Measurements from ENCODE around the gene NAPSA.
"Not testable (repeated sequence)": the region's sequence is repeated elsewhere in the genome, so short reads cannot be mapped to it uniquely, and the experiment has no call there.

Gene NAPSA

GRCh38 chr19:50358483-50359327, 6.7 kb downstream of the NAPSA start:
- peak; percentile 18 for DNase-seq

- peak; percentile 36 for DNase-seq
Measured at GRCh38 chr19:50357178-50358100, 8.0 kb downstream of the NAPSA start.

- DNase-seq, result no peak
Measured at GRCh38 chr19:50356691-50357177, 8.7 kb downstream of the NAPSA start.

- DNase-seq, result not testable (repeated sequence)
Measured at GRCh38 chr19:50353487-50353880, 12.0 kb downstream of the NAPSA start.

- DNase-seq, result no peak
Measured at GRCh38 chr19:50352242-50352641, 13.2 kb downstream of the NAPSA start.

- DNase-seq, result no peak
Measured at GRCh38 chr19:50349277-50350057, 16.0 kb downstream of the NAPSA start.

GRCh38 chr19:50347089-50347581, 18.3 kb downstream of the NAPSA start:
- not testable (repeated sequence) for DNase-seq

GRCh38 chr19:50344661-50345318, 20.6 kb downstream of the NAPSA start:
- no peak for DNase-seq

- DNase-seq, result no peak
Measured at GRCh38 chr19:50341091-50341564, 24.3 kb downstream of the NAPSA start.

- no peak for DNase-seq
Measured at GRCh38 chr19:50340331-50340730, 25.1 kb downstream of the NAPSA start.

GRCh38 chr19:50337031-50337430, 28.4 kb downstream of the NAPSA start:
- not testable (repeated sequence) for DNase-seq

- DNase-seq, result no peak
Measured at GRCh38 chr19:50334741-50335421, 30.6 kb downstream of the NAPSA start.

GRCh38 chr19:50333737-50334617, 31.5 kb downstream of the NAPSA start:
- DNase-seq, result peak; percentile 76

GRCh38 chr19:50333235-50333736, 32.2 kb downstream of the NAPSA start:
- DNase-seq, result peak; percentile 85

GRCh38 chr19:50332244-50333038, 33.0 kb downstream of the NAPSA start:
- no peak for DNase-seq

- DNase-seq, result no peak
Measured at GRCh38 chr19:50331994-50332243, 33.5 kb downstream of the NAPSA start.

- DNase-seq, result no peak
Measured at GRCh38 chr19:50331221-50331993, 34.0 kb downstream of the NAPSA start.

- DNase-seq, result peak; percentile 72
Measured at GRCh38 chr19:50330365-50331078, 34.9 kb downstream of the NAPSA start.
